ENCODE measurements around the gene SMG7.

GRCh38 chr1:183551924-183552323, 79.6 kb downstream of the SMG7 start:
- TF ChIP-seq CTCF (conservative IDR thresholded peaks at IDR 0.05) (no peak), EZH2 (IDR thresholded peaks at IDR 0.05; ENCODE audit: low read depth) (no peak)

Data from PC-9 (cell line).